Peyer's patch (tissue), 4 donors: ENCODE results near the gene C1R.

Experiments used
- POLR2A ChIP-seq, 2 donors: fragments of 450-650 bp; IDR thresholded peaks; one replicate each; pipeline ENCODE4 v1.5.1; 2017; ENCODE audit warnings: antibody characterized with exemption in 2 of 2, mild to moderate bottlenecking in 2 of 2, moderate library complexity in 2 of 2
- TF ChIP-seq, protein P1 (sequence below), 6 experiments: fragments of 450-650 bp in 4 of 6; fragments of 200-600 bp in 2 of 6; sonication (generic) in 1 of 6; IDR thresholded peaks; one replicate each; pipeline ENCODE4 v1.5.1; 2017 to 2019; ENCODE audit warnings: antibody characterized with exemption in 6 of 6, mild to moderate bottlenecking in 3 of 6, moderate library complexity in 1 of 6

- TF ChIP-seq, protein P1, sequence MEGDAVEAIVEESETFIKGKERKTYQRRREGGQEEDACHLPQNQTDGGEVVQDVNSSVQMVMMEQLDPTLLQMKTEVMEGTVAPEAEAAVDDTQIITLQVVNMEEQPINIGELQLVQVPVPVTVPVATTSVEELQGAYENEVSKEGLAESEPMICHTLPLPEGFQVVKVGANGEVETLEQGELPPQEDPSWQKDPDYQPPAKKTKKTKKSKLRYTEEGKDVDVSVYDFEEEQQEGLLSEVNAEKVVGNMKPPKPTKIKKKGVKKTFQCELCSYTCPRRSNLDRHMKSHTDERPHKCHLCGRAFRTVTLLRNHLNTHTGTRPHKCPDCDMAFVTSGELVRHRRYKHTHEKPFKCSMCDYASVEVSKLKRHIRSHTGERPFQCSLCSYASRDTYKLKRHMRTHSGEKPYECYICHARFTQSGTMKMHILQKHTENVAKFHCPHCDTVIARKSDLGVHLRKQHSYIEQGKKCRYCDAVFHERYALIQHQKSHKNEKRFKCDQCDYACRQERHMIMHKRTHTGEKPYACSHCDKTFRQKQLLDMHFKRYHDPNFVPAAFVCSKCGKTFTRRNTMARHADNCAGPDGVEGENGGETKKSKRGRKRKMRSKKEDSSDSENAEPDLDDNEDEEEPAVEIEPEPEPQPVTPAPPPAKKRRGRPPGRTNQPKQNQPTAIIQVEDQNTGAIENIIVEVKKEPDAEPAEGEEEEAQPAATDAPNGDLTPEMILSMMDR (IDR thresholded peaks at IDR 0.05): no peak
- no peak for TF ChIP-seq POLR2A (IDR thresholded peaks at IDR 0.05)
Observed at GRCh38 chr12:7072035-7072434, 20.2 kb downstream of the C1R start.
